A549 (cell line): Measurements from ENCODE around the gene RNF8. TPM values are rescaled to one million over a fixed set of nuclear protein-coding genes. Genes with fewer than 3 reads are reported as not detected.
A peak's percentile ranks its signal among the peaks of the same experiment; 100 is the strongest.

ENCODE experiments used
- ATAC-seq, 2 experiments: fragments of 200-7000 bp in 1 of 2; fragments of >200 bp in 1 of 2; cut with Nextera tagmentation in 1 of 2; cut with Tn5 transposase in 1 of 2; 3 replicates each; pipeline versions ENCODE4 v1.8.0 to v1.9.1; 2018 to 2020; ENCODE audit warnings: mild to moderate bottlenecking in 1 of 2, moderate library complexity in 1 of 2
- CTCF ChIA-PET: fragments of 300-600 bp; sonication (Branson Sonifier 250); formaldehyde crosslinking; extraction: SDS; loops from one replicate; lab custom pipeline; 2021; ENCODE audit warnings: antibody characterized with exemption, inconsistent platforms; lab: Yijun Ruan, JAX
- POLR2A ChIA-PET: fragments of 350-600 bp; formaldehyde crosslinking; extraction: SDS; loops from one replicate; lab custom pipeline; 2021; ENCODE audit warnings: antibody characterized with exemption, inconsistent platforms; lab: Yijun Ruan, JAX
- DNase-seq, 2 experiments: peaks; one replicate each; pipeline versions ENCODE4 v3.0.0 to v3.0.0-alpha.2; 2011 to 2016; ENCODE audit warnings: low read depth in 1 of 2, low spot score in 1 of 2
- FAIRE-seq: peaks from 2 replicates; lab custom pipeline; 2011; peaks lifted over from hg19 to GRCh38; lab: Jason Lieb, UNC
- H3K27ac ChIP-seq, 2 experiments: fragments of >200 bp; sonication (Bioruptor Twin); formaldehyde crosslinking; 3 replicates each; pipeline ENCODE4 v1.5.1; 2016 to 2017
- H3K4me1 ChIP-seq: fragments of >200 bp; sonication (Bioruptor Twin); formaldehyde crosslinking; 3 replicates; pipeline ENCODE4 v1.6.1; 2016
- H3K4me2 ChIP-seq: fragments of >200 bp; sonication (Bioruptor Twin); formaldehyde crosslinking; 3 replicates; pipeline ENCODE4 v1.6.1; 2016
- H3K4me3 ChIP-seq: fragments of >200 bp; sonication (Bioruptor Twin); formaldehyde crosslinking; 3 replicates; pipeline ENCODE4 v1.5.1; 2016
- H3K9me3 ChIP-seq: fragments of >200 bp; sonication (Bioruptor Twin); formaldehyde crosslinking; 3 replicates; pipeline ENCODE4 v1.6.1; 2016
- BHLHE40 ChIP-seq: IDR thresholded peaks from 2 replicates; pipeline ENCODE4 v1.6.1; 2012; ENCODE audit warnings: low read depth, low read length, inconsistent platforms
- CBX8 ChIP-seq: fragments of 200-600 bp; sonication (generic); IDR thresholded peaks from 2 replicates; pipeline ENCODE4 v1.6.1; 2016
- CEBPB ChIP-seq, 2 experiments: fragments of >200 bp in 1 of 2; sonication (Bioruptor Twin) in 1 of 2; formaldehyde crosslinking in 1 of 2; IDR thresholded peaks; 2 replicates each; pipeline ENCODE4 v1.6.1; 2012 to 2016
- CHD2 ChIP-seq: fragments of 150-350 bp; IDR thresholded peaks from 2 replicates; pipeline ENCODE4 v1.6.1; 2014; ENCODE audit warnings: low read length; ENCODE audit not compliant: partially characterized antibody
- CHD4 ChIP-seq: fragments of 200-600 bp; sonication (generic); IDR thresholded peaks from 2 replicates; pipeline ENCODE4 v1.6.1; 2016; ENCODE audit warnings: antibody characterized with exemption, mild to moderate bottlenecking, borderline replicate concordance
- EHMT2 ChIP-seq: fragments of 200-600 bp; sonication (generic); IDR thresholded peaks from 2 replicates; pipeline ENCODE4 v1.6.1; 2016; ENCODE audit warnings: antibody characterized with exemption, low read depth, mild to moderate bottlenecking, moderate library complexity
- EP300 ChIP-seq, 2 experiments: fragments of >200 bp; sonication (Bioruptor Twin); formaldehyde crosslinking; IDR thresholded peaks; 2 replicates in 1 of 2; 3 replicates in 1 of 2; pipeline ENCODE4 v1.6.1; 2016 to 2017
- FOSB ChIP-seq: fragments of 250-450 bp; sonication (Bioruptor Pico); IDR thresholded peaks from 2 replicates; pipeline ENCODE4 v1.5.0; 2020; ENCODE audit warnings: mild to moderate bottlenecking, moderate library complexity
- FOXS1 ChIP-seq: fragments of 250-450 bp; sonication (Bioruptor Pico); IDR thresholded peaks from 2 replicates; pipeline ENCODE4 v1.5.0; 2020; ENCODE audit warnings: mild to moderate bottlenecking, moderate library complexity
- HDAC2 ChIP-seq: fragments of 200-600 bp; sonication (generic); IDR thresholded peaks from 2 replicates; pipeline ENCODE4 v1.6.1; 2016
- HES2 ChIP-seq: fragments of >200 bp; sonication (Bioruptor Twin); formaldehyde crosslinking; IDR thresholded peaks from 2 replicates; pipeline ENCODE4 v1.6.1; 2016
- HEYL ChIP-seq: fragments of 250-450 bp; sonication (Bioruptor Pico); IDR thresholded peaks from 2 replicates; pipeline ENCODE4 v1.8.0; 2021; ENCODE audit warnings: mild to moderate bottlenecking, moderate library complexity
- HOXA7 ChIP-seq: fragments of 250-450 bp; sonication (Bioruptor Pico); IDR thresholded peaks from 2 replicates; pipeline ENCODE4 v1.5.0; 2020; ENCODE audit warnings: mild to moderate bottlenecking, moderate library complexity
- JUN ChIP-seq, 2 experiments: fragments of >200 bp; sonication (Bioruptor Twin); formaldehyde crosslinking; IDR thresholded peaks; 2 replicates in 1 of 2; 3 replicates in 1 of 2; pipeline ENCODE4 v1.6.1; 2016 to 2017
- JUNB ChIP-seq: fragments of >200 bp; sonication (Bioruptor Twin); formaldehyde crosslinking; IDR thresholded peaks from 2 replicates; pipeline ENCODE4 v1.6.1; 2016
- KDM1A ChIP-seq: fragments of 200-600 bp; sonication (generic); IDR thresholded peaks from 2 replicates; pipeline ENCODE4 v1.6.1; 2016; ENCODE audit warnings: low read depth, mild to moderate bottlenecking
- MAFK ChIP-seq: fragments of 450-650 bp; IDR thresholded peaks from 2 replicates; pipeline ENCODE4 v1.6.1; 2014; ENCODE audit not compliant: partially characterized antibody
- MAX ChIP-seq: IDR thresholded peaks from 2 replicates; pipeline ENCODE4 v1.6.1; 2012
- MYC ChIP-seq: IDR thresholded peaks from 2 replicates; pipeline ENCODE4 v1.6.1; 2012; ENCODE audit warnings: mild to moderate bottlenecking, inconsistent platforms, low read length, improper control_type of control experiment, borderline replicate concordance
- PHF8 ChIP-seq: fragments of 200-600 bp; sonication (generic); IDR thresholded peaks from 2 replicates; pipeline ENCODE4 v1.6.1; 2016; ENCODE audit warnings: low read depth, mild to moderate bottlenecking, antibody characterized with exemption, moderate library complexity, borderline replicate concordance
- POLR2A ChIP-seq: IDR thresholded peaks from 2 replicates; pipeline ENCODE4 v1.6.1; 2012; ENCODE audit warnings: mild to moderate bottlenecking, low read length
- RAD21 ChIP-seq, 2 experiments: fragments of >200 bp in 1 of 2; sonication (Bioruptor Twin) in 1 of 2; formaldehyde crosslinking in 1 of 2; IDR thresholded peaks in 1 of 2; conservative IDR thresholded peaks in 1 of 2; 2 replicates in 1 of 2; 3 replicates in 1 of 2; pipeline ENCODE4 v1.6.1; 2012 to 2018; ENCODE audit warnings: inconsistent platforms in 1 of 2
- RARB ChIP-seq: fragments of 250-450 bp; sonication (Bioruptor Pico); IDR thresholded peaks from 2 replicates; pipeline ENCODE4 v1.8.0; 2021; ENCODE audit warnings: mild to moderate bottlenecking, moderate library complexity
- RFX5 ChIP-seq: fragments of 450-650 bp; IDR thresholded peaks from 2 replicates; pipeline ENCODE4 v1.7.1; 2014; ENCODE audit warnings: antibody characterized with exemption, mild to moderate bottlenecking, moderate library complexity
- RNF2 ChIP-seq: fragments of 200-600 bp; sonication (generic); IDR thresholded peaks from 2 replicates; pipeline ENCODE4 v1.6.1; 2016; ENCODE audit warnings: low read depth, mild to moderate bottlenecking, antibody characterized with exemption, moderate library complexity, borderline replicate concordance
- TFCP2L1 ChIP-seq: fragments of 250-450 bp; sonication (Bioruptor Pico); IDR thresholded peaks from 2 replicates; pipeline ENCODE4 v1.5.0; 2021; ENCODE audit warnings: mild to moderate bottlenecking
- TP53 ChIP-seq: fragments of 250-450 bp; sonication (Bioruptor Pico); IDR thresholded peaks from 2 replicates; pipeline ENCODE4 v1.5.0; 2021; ENCODE audit warnings: mild to moderate bottlenecking, moderate library complexity
- USF2 ChIP-seq: fragments of 450-650 bp; IDR thresholded peaks from 2 replicates; pipeline ENCODE4 v1.6.1; 2014; ENCODE audit warnings: antibody characterized with exemption
- ZC3H11A ChIP-seq: fragments of 450-650 bp; IDR thresholded peaks from 2 replicates; pipeline ENCODE4 v1.6.1; 2014; ENCODE audit warnings: antibody characterized with exemption, mild to moderate bottlenecking
- ZFP36 ChIP-seq: fragments of 450-650 bp; IDR thresholded peaks from 2 replicates; pipeline ENCODE4 v1.6.1; 2014; ENCODE audit warnings: borderline replicate concordance; ENCODE audit not compliant: partially characterized antibody
- ZNF302 ChIP-seq: fragments of 250-450 bp; sonication (Bioruptor Pico); IDR thresholded peaks from 2 replicates; pipeline ENCODE4 v1.9.0; 2021; ENCODE audit warnings: inconsistent platforms, mild to moderate bottlenecking, moderate library complexity
- WGBS: methylation state at CpG from one replicate; pipeline ENCODE4 v1.1.6; 2017; ENCODE audit errors: missing lambda C conversion rate; 5-methylcytosine and 5-hydroxymethylcytosine counted together
- polyA plus RNA-seq, 4 experiments: library from polyadenylated mRNA; depleted of rRNA in 3 of 4; stranded (reverse); fragments of >200 nt; fragmentation: RNase III in 1 of 4; extraction: RNeasy Plus Mini Kit Qiagen cat#74134 plus additional on column Dnase treatment in 1 of 4; gene quantifications; 2 replicates in 3 of 4; 3 replicates in 1 of 4; pipeline ENCODE4 v1.2.3, GENCODE V29; 2011 to 2017
- TF ChIP-seq, protein P1 (sequence below): fragments of 250-450 bp; sonication (Bioruptor Pico); IDR thresholded peaks from 2 replicates; pipeline ENCODE4 v1.5.0; 2021; ENCODE audit warnings: mild to moderate bottlenecking, moderate library complexity, borderline replicate concordance
- TF ChIP-seq, protein P2 (sequence below): IDR thresholded peaks from 2 replicates; pipeline ENCODE4 v1.6.1; 2012
- TF ChIP-seq, protein P3 (sequence below): fragments of 150-350 bp; IDR thresholded peaks from 2 replicates; pipeline ENCODE4 v1.6.1; 2014; ENCODE audit warnings: low read depth, mild to moderate bottlenecking, low read length

The RNF8 gene
- polyA plus RNA-seq, 2 of the 4 experiments (the other 2 are of a cell fraction), result 21.4 to 22.0 TPM

GRCh38 chr6:37432916-37433656 lies 79.3 kb downstream of the RNF8 start, which contains the start of gene CMTR1:
CMTR1 (plus strand) TSS chr6:37433221; CDS start chr6:37435630, 2,409 bp downstream.
- no peaks in the 10 kb centered on the region for H3K9me3 ChIP-seq
- WGBS, result 4% methylated on average over 12 of the region's 61 CpGs
- peak; percentile 82 to 92 for DNase-seq
- peak within 1 kb of the TSS; percentile 98 for H3K4me3 ChIP-seq
- ATAC-seq, result peak; percentile 97 to 99
- H3K4me1 ChIP-seq, result peaks cover 8% of the 10 kb centered on the region; the same call in 1 of the 3 replicates
- no peak for FAIRE-seq
- peak within 1 kb of the TSS; percentile 96 for H3K4me2 ChIP-seq
- POLR2A ChIA-PET, result interaction anchor here (0.6 to 1.3 kb wide), 5 partner anchors 10 to 107 kb away, joined by 3 to 4 read pairs (median 3); partner anchors contain the start of gene CCDC167
- CTCF ChIA-PET, result interaction anchor here (1.2 to 1.7 kb wide), 3 partner anchors 10 to 51 kb away, joined by 3 to 4 read pairs (median 4); no protein-coding TSS in a partner anchor
- H3K27ac ChIP-seq, result peak within 1 kb of the TSS; percentile 82 to 98
- peak; percentile 55; the same call in 1 of the 2 replicates for TF ChIP-seq PHF8
- no peak for TF ChIP-seq RNF2
- no peak for TF ChIP-seq JUNB
- TF ChIP-seq CHD2, result no peak
- TF ChIP-seq HOXA7 (CRISPR knock-in tag), result no peak
- TF ChIP-seq MAFK, result no peak
- no peak for TF ChIP-seq FOSB (CRISPR knock-in tag)
- no peak for TF ChIP-seq HDAC2
- no peak for TF ChIP-seq FOXS1 (CRISPR knock-in tag)
- no peak for TF ChIP-seq EP300 (IDR thresholded peaks at IDR 0.05)
- no peak for TF ChIP-seq CBX8
- TF ChIP-seq HES2, result no peak
- TF ChIP-seq, protein P1, sequence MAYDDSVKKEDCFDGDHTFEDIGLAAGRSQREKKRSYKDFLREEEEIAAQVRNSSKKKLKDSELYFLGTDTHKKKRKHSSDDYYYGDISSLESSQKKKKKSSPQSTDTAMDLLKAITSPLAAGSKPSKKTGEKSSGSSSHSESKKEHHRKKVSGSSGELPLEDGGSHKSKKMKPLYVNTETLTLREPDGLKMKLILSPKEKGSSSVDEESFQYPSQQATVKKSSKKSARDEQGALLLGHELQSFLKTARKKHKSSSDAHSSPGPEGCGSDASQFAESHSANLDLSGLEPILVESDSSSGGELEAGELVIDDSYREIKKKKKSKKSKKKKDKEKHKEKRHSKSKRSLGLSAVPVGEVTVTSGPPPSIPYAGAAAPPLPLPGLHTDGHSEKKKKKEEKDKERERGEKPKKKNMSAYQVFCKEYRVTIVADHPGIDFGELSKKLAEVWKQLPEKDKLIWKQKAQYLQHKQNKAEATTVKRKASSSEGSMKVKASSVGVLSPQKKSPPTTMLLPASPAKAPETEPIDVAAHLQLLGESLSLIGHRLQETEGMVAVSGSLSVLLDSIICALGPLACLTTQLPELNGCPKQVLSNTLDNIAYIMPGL, result no peak
- no peak for TF ChIP-seq USF2
- TF ChIP-seq EHMT2, result no peak
- no peak for TF ChIP-seq ZC3H11A
- TF ChIP-seq CHD4, result no peak
- no peak for TF ChIP-seq BHLHE40
- TF ChIP-seq ZFP36, result no peak
- no peak for TF ChIP-seq TP53 (CRISPR knock-in tag)
- TF ChIP-seq HEYL (CRISPR knock-in tag), result no peak
- no peak for TF ChIP-seq CEBPB (IDR thresholded peaks at IDR 0.05)
- no peak for TF ChIP-seq KDM1A
- TF ChIP-seq ZNF302, result no peak
- TF ChIP-seq MAX, result peak; percentile 48
- TF ChIP-seq, protein P2, sequence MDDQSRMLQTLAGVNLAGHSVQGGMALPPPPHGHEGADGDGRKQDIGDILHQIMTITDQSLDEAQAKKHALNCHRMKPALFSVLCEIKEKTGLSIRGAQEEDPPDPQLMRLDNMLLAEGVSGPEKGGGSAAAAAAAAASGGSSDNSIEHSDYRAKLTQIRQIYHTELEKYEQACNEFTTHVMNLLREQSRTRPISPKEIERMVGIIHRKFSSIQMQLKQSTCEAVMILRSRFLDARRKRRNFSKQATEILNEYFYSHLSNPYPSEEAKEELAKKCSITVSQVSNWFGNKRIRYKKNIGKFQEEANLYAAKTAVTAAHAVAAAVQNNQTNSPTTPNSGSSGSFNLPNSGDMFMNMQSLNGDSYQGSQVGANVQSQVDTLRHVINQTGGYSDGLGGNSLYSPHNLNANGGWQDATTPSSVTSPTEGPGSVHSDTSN, result no peak
- TF ChIP-seq, protein P3, sequence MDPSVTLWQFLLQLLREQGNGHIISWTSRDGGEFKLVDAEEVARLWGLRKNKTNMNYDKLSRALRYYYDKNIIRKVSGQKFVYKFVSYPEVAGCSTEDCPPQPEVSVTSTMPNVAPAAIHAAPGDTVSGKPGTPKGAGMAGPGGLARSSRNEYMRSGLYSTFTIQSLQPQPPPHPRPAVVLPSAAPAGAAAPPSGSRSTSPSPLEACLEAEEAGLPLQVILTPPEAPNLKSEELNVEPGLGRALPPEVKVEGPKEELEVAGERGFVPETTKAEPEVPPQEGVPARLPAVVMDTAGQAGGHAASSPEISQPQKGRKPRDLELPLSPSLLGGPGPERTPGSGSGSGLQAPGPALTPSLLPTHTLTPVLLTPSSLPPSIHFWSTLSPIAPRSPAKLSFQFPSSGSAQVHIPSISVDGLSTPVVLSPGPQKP, result no peak
- TF ChIP-seq RARB (CRISPR knock-in tag), result no peak
- no peak for TF ChIP-seq TFCP2L1 (CRISPR knock-in tag)
- no peak for TF ChIP-seq RAD21 (conservative IDR thresholded peaks at IDR 0.05 in 1 of 2, IDR thresholded peaks at IDR 0.05 in 1 of 2)
- no peak for TF ChIP-seq MYC
- TF ChIP-seq RFX5, result peak; percentile 39; the same call in 1 of the 2 replicates
- peak; percentile 54; the same call in 1 of the 2 replicates for TF ChIP-seq POLR2A
- peak in 1 of 2 experiments; percentile 51; a peak in 1 of 5 replicates for TF ChIP-seq JUN (IDR thresholded peaks at IDR 0.05)
